GM13976 (cell line): ENCODE results near the gene MLLT10.
A peak's percentile ranks its signal among the peaks of the same experiment; 100 is the strongest.
"Not testable (repeated sequence)": the region's sequence is repeated elsewhere in the genome, so short reads cannot be mapped to it uniquely, and the experiment has no call there.

Experiments
- DNase-seq: peaks from one replicate; pipeline ENCODE4 v3.0.0; 2012; ENCODE audit warnings: low spot score
- in situ Hi-C: fragments of 300-500 bp; cut with MboI; formaldehyde crosslinking; loops from one replicate; pipeline ENCODE4 v1.12.0; 2022; ENCODE audit warnings: low sequenced_read_pairs, mixed read lengths, inconsistent platforms; ENCODE audit not compliant: unreplicated experiment
- TF ChIP-seq, protein P1 (sequence below): IDR thresholded peaks from 2 replicates; pipeline ENCODE4 v1.5.1; 2012; ENCODE audit warnings: borderline replicate concordance, mild to moderate bottlenecking; ENCODE audit not compliant: insufficient read depth; ENCODE audit errors: extremely low read depth, missing control alignments, control extremely low read depth

Gene MLLT10

DNA sequence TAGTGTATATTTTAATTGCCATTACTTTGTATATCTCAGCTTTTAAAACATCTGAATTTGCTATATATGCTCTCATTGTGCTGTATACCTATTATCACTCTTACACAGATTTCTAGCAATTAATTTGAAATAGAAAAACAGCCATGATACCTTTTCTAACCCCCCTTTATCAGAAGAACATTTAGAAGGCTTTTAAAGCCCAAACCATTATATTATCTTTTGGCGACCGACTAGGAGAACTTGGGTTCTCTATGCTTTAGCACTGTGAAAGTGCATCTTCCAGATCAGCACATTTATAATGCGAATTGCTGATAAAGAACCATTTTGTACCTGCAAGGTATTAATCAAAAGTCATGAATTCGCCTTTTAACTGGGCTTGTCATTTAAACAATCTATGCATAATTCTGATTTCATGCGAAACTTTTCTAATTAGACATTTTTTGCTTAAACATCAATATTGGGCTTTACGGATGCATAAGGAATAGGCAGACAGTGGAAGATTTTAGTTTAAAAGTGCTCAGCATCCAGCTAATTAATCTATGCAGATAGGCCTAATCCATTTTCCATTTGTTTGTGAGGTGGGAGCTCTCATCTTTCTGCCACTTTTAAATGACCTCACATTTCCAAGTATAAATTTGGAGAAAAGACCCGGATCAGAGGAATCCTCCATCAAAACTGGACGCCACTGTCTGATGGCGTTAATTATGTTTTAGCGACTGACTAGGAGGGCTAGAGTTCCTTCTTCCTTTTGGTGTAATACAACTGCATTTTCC, 1.2 kb upstream of the MLLT10 start:
- no peak for DNase-seq
- TF ChIP-seq, protein P1, sequence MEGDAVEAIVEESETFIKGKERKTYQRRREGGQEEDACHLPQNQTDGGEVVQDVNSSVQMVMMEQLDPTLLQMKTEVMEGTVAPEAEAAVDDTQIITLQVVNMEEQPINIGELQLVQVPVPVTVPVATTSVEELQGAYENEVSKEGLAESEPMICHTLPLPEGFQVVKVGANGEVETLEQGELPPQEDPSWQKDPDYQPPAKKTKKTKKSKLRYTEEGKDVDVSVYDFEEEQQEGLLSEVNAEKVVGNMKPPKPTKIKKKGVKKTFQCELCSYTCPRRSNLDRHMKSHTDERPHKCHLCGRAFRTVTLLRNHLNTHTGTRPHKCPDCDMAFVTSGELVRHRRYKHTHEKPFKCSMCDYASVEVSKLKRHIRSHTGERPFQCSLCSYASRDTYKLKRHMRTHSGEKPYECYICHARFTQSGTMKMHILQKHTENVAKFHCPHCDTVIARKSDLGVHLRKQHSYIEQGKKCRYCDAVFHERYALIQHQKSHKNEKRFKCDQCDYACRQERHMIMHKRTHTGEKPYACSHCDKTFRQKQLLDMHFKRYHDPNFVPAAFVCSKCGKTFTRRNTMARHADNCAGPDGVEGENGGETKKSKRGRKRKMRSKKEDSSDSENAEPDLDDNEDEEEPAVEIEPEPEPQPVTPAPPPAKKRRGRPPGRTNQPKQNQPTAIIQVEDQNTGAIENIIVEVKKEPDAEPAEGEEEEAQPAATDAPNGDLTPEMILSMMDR = no peak
- in situ Hi-C loops = no loop called here

DNA sequence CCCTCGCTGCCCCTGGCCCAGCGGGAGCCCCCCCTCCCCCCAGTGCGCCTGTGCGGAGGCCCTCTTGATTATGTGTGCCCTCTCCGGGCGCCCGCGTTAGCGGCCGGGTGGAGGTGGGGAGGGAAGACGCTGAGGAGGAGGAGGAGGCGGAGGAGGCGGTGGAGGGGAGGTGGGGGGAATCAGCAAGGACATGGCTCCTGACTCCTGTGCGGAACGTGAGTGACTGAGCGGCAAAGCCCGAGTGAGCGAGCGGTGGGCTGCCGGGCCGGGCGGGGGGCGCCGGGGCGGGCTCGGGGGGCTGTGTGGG, 201 bp downstream of the MLLT10 start:
- in situ Hi-C loops = no loop called here
- DNase-seq = no peak
- TF ChIP-seq, protein P1 = no peak

DNA sequence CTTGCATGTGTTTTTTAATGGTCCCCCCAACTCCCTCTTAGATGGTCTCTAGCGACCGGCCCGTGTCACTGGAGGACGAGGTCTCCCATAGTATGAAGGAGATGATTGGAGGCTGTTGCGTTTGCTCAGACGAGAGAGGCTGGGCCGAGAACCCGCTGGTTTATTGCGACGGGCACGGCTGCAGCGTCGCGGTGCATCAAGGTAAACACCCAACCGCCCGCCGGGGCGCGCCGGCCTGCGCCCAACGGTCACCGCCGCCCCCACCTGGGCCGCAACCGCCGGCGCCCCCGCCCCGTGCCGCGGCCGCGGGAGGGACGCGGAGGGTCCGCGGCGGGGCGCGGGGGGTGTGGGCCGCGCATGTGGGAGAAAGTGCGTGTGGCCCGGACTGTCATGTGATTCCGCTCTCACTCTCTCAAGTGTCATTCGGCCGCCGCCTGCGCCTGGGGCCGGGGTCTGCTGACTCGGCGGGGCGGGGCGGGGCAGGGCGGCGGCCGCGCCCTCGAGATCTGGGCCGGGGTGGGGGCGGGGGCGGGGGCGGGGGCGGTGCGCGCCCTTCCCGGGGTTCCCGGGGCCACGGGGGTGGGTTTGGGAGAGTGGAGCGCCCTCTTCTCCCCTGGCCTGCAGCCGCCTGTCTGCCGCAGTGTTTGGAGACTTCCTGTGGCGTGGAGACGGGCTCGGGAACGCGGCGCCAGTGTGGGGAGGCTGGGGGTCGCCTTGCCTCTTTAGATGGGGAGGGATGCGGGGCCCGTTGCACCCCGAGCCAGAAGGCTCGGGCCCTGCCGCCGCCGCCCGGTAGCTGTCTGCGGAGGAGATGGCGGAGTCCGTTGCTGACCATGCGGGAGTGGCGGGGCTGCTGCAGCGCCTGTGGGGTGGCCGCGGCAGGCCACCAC, 817 bp downstream of the MLLT10 start:
- peak; percentile 64 for DNase-seq
- in situ Hi-C loops = no loop called here

DNA sequence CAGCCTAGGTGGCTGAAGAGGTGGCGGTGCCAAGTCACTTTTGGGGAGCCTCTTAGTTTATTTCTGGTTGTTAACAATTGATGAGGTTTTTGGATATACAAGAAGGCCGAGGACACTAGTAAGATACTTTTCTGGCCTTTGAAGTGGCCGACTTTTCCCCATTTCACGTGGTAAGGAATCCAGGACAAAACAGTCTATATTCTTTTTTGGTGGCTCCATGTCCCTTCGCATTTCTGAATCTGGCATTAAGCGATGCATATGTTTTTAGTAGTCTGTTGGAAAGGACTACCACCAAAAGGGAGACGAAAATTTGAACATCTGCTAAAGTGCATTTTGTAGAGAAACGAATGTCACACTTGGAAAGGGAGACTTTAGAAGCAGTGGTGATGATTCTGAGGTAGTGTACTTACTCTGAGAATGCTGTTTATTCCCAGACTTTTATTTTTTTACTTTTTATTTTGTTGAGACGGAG, 1.5 kb downstream of the MLLT10 start:
- DNase-seq = no peak
- TF ChIP-seq, protein P1 = no peak
- in situ Hi-C loops = no loop called here

More for the DNA sequence above, 817 bp downstream of the MLLT10 start:
- TF ChIP-seq, protein P1 = no peak

DNA sequence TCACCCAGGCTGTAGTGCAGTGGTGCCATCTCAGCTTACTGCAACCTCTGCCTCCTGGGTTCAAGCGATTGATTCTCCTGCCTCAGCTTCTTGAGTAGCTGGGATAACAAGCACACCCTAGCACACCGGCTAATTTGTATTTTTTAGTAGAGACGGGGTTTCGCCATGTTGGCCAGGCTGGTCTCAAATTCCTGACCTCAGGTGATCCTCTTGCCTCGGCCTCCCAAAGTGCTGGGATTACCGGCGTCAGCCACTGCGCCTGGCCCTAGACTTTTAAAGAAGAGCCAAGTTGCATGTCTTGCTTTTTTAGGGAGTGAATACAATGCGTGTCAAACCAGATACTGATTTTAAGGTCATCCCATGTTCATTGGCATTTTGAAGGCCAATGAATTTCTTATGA, 1.9 kb downstream of the MLLT10 start:
- DNase-seq, in situ Hi-C loops: not testable (repeated sequence)

DNA sequence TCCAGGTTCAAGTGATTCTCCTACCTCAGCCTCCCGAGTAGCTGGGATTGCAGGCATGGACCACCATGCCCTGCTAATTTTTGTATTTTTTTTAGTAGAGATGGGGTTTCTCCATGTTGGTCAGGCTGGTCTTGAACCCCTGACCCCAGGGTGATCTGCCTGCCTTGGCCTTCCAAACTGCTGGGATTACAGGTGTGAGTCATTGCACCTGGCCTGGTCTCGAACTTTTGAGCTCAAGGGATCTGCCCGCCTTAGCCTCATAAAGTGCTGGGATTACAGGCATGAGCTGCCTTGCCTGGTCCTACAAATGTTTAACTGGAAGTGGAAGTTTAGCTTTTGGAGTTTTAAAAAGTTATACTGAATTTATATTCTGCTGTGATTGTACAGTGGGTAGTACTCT, 2.8 kb downstream of the MLLT10 start:
- in situ Hi-C loops = no loop called here
- DNase-seq = no peak
- TF ChIP-seq, protein P1 = no peak

DNA sequence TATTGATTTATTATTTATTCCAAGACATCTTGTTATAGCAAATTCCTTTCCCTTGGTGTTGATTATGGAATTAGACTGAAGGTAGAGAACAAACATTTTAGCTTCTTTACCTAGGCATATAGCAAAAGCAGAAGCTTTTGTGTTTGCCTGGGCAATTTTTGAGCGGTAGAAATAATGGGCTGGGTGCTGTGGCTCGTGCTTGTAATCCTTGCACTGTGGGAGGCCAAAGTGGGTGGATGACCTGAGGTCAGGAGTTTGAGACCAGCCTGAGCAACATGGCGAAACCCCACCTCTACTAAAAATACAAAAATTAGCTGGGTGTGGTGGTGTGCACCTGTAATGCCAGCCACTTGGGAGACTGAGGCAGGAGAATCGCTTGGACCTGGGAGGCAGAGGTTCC, 6.7 kb downstream of the MLLT10 start:
- DNase-seq, in situ Hi-C loops: not testable (repeated sequence)
